Inflammatory macrophage (primary cell): ENCODE data around the gene CFAP20.

Experiments
- DNase-seq, 2 donors: peaks; one replicate each; pipeline ENCODE4 v3.0.0-alpha.2; 2020 to 2022
- total RNA-seq, 18 experiments: gene quantifications; one replicate each; lab custom pipeline; 2026; ENCODE audit warnings: mixed read lengths in 6 of 18, inconsistent platforms in 2 of 18; lab: John Stamatoyannopoulos, UW

Gene CFAP20
- 6.9 to 24.5 (median 18.0) reads per million in 18 experiments for total RNA-seq

- peak; percentile 99 for DNase-seq
These were observed at the start of gene CFAP20 for GRCh38 chr16:58129097-58129936. TSS of gene CFAP20 (minus strand) at chr16:58129381. CDS start at chr16:58129115, 266 bp downstream.

DNA sequence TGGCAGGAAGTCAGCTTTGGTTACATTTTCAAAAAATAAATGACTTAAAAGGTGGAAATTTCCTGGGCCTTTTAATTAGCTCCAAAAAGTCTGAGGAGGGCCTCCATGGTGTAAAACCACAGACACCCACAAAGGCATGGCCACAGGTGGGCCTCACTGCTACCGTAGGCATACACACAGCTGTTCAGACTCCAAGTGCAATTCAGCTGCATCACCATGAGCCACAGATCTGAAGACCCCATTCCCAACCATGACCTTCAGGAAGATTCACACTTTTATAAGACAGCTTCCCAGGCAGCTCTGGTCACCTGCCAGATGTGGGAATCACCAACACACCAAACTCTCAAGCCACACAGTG is 48.2 kb upstream of the CFAP20 start:
- no peak for DNase-seq

DNA sequence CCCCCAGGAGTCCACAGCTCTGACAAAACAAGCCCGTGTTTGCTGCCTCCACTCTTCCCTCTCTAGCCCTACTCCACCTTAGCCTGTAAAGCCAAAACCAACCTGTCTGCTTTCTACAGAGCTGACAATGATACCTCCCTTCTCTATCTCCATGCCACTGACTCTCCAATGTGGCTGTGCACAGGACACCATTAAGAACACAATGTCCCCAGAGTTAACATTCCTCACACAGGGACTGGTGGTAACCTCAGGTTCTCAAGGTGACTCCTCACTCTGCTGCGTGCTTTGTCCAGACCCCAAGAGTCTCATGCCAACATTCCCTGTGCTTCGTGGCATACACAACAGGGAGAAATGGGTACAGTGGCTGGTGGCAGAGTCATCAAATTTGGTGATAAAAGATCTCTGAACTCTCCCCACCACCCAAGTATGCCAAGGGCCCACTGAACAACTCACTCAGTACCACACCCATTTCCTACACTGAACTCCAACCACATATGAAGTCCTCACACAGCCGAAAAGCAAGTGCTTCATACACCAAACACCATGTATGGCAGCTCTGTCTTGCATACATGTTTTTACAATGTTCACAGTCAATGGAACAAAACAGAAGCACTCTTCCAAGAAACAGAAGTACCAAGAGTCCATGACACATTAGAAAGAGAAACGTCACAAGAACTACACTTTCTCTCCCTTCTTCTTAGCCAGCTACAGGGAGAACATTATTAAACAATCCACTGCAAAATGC is 47.6 kb upstream of the CFAP20 start:
- DNase-seq = no peak

- no peak for DNase-seq
These were observed 41.0 kb upstream of the CFAP20 start for GRCh38 chr16:58170223-58170622.

- DNase-seq = no peak
These were observed 31.7 kb upstream of the CFAP20 start for GRCh38 chr16:58160855-58161254.

DNA sequence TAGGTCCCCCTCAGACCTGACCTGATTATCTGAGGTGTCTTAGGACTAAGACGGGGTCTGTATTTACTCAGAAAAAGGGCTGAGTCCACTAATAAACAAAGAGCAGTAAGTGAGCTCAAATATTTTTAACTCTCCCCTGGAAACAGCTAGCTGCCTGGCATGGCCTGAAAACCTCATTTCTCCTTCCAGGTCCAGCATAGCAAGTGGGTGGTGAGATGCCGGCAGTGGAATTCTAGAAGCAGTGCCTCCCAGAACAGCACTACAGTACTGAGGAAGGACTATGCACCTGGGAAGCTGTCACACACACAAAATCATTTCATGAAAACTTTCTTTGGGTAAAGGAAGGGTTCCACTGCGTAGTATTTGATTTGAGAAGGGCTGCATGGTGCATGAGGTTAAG is 29.5 kb upstream of the CFAP20 start:
- no peak for DNase-seq

- DNase-seq = no peak
These were observed 28.9 kb upstream of the CFAP20 start for GRCh38 chr16:58157951-58158540.

DNA sequence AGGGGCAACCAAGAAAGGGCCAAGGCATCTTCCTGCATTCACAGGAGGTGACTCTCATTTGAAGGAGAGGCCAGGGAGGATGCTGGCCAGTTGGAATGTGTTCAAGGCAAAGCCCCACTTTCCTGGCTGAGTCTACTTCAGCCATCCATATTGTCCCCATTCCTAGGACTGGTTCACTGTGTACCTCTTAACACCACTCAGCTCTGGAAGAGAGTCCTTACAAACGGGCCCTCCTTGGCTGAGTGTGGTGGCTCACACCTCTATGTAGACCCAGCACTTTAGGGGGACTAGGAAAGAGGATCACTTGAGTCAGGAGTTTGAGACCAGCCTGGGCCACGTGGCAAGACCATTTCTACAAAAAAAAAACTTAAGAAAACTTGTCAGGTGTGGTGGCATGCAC is 28.1 kb upstream of the CFAP20 start:
- no peak for DNase-seq

DNA sequence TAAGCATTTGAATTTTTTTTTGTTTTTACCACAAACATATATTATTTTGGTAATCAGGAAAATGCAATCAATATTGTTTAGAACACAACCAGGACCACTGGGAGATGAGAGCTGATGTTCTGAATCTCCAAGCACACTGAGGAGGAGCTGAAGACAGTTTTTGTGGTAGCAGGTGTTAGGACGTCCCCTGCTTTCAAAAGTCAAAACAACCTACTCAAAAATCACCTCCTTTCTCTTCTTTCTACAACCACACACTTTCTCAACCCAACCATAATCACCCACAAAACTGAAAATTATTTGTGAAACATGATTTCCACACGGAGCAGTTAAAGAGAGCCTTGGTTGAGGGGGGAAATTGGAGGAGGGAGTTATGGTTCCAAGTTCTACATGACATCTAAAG is 26.7 kb upstream of the CFAP20 start:
- DNase-seq = no peak

- no peak for DNase-seq
These were observed 25.2 kb upstream of the CFAP20 start for GRCh38 chr16:58154345-58154744.

DNA sequence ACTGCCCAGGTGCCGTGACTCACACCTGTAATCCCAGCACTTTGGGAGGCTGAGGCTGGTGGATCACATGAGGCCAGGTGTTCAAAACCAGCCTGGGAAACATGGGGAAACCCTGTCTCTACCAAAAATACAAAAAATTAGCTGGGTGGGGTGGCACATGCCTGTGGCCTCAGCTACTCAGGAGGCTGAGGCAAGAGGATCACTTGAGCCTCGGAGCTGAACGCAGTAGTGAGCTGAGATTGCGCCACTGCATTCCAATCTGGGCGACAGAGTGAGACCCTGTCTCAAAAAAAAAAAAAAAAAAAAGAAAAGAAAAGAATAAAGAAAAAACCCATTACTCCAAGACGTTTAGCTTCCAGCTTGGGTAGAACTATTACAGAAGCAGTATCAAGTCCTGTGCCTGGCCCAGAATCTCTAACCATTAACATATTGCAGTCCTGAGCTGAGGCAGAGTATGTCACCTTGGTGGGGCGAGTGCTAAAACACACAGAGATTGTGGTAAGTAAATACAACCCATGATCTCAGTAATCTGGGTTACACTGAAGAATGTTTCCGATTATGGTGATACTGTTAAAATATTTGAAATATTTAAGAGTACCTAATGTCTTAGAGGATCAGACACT is 23.2 kb upstream of the CFAP20 start:
- DNase-seq = no peak

- DNase-seq = no peak
These were observed 19.3 kb upstream of the CFAP20 start for GRCh38 chr16:58148526-58148925.

DNA sequence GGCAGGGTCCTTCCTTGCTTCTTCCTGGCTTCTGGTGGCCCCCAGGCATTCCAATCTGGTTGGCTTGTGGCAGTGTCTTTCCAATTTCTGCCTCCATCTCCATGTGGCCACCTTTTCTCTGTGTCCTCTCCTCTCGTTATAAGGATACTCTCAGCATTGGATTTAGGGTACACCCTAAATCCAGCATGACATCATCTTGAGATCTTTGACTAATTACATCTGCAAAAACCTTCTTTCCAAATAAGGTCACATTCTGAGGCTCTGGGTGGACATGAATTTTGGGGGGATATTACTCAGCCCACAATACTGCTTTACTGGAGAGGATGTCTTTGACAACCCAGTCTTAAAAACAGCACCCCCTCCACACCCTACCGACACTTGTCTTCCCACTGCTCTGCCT is 18.9 kb upstream of the CFAP20 start:
- DNase-seq = no peak

GRCh38 chr16:58138852-58139251 is 9.7 kb upstream of the CFAP20 start:
- DNase-seq = no peak

DNA sequence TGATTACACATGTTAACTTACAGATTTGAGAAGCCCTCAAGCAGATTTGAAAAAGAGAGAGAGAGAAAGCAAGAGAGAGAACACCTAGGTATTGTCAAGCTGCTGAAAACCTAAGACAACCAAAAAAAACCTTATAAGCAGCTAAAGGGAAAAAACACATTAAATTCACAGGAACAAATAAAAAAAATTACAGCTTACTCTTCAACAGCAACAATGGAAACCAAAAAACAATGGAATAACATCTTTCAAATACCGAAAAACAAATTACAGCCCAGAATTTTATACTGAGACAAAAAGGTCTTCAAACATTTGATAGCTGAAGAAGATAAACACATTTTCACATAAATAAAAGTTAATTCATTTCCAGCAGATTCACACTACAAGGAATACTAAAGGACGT is 8.4 kb upstream of the CFAP20 start:
- DNase-seq = no peak

DNA sequence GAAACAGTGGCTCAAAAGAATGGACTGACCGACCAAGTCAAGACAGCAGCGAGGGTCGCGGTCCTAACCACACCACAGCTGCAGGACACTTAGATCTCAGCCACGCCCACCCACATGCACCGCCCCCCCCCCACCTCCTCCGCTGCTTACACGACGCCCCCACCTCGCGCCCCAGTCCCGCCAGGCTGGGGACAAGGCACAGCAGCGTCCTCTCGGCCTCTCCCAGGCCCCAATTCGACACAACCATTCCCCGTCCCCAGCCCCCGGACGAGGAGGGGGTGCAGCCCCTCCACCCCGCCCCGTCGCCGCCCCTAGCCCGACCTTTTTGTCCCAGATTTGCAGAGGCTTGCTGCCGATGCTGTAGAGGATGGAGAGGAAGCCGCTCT is 477 bp downstream of the CFAP20 start:
- no peak for DNase-seq

- no peak for DNase-seq
These were observed 975 bp downstream of the CFAP20 start for GRCh38 chr16:58128181-58128631.

DNA sequence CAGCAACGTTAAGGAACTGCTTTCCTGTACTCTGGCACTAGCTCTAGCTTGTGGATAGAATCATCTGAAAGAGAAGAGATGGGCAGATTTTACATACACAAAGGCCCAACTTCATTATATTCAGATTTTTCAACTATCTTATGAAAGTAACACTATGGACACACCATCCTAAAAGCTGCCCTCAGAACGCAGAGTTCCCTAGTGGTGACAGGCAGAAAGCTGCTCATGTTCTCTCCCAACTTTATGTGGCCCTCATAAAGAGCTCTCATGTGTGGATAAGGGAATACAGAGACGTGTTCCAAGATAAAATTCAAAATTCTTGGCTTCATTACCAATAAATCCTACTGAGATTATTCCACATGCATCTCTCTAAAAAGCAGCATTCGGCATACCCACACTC is 1.5 kb downstream of the CFAP20 start:
- no peak for DNase-seq

DNA sequence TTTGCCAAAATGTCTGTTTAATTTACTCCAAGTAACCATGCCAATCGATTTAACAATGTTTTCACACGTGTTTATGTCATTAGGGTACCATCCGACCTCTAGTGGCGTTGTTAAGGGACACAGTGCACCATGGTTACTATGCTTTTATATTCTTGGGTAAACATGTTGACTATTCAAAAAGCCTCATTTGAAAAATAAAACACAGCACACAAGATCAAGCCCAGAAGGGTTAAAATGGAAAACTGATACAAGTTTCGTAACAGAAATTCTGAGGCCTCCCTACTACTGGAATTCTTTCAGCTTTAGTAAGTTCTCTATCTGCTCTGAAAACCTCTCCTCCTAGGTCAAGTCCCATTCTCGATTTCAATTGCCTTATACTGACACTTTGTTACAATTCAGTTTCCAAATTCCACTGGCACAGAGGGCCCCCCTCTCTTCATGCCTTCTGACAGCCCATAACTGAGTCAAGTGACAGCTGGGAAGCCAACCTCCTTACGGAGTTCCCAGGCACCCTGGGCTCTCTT is 2.1 kb downstream of the CFAP20 start:
- DNase-seq = peak in 1 of 2 donors; percentile 51

DNA sequence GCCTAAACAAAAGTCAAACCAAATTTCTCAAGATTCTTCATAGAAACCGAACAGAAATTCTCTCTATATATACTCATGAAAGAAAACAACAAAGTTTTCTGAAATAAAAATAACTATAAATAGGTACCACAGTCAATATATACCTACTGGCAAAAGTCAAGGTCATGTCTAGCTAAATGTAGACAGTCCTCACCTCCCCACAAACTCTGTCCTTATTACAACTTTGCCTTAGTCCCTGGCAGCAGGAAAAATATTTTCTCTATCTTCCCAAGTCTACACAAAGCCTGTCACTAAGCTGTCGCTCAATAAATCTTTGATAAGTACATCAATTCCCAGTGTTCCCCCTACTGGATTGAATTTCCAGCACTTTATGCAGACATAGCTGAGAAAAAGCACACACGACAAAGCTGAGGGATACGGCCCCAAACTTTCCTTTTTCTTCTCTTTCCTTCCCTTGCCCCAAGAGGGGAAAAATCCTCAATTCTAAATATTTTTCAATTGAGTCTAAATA is 2.7 kb downstream of the CFAP20 start:
- no peak for DNase-seq

- DNase-seq = peak in 1 of 2 donors; percentile 44
These were observed 3.3 kb downstream of the CFAP20 start for GRCh38 chr16:58125781-58126335.

- DNase-seq = no peak
These were observed 4.1 kb downstream of the CFAP20 start for GRCh38 chr16:58125041-58125440.
